ENCODE results near the gene AHDC1. TPM values are rescaled to one million over a fixed set of nuclear protein-coding genes. Genes with fewer than 3 reads are reported as not detected.
"Not testable (repeated sequence)": the region's sequence is repeated elsewhere in the genome, so short reads cannot be mapped to it uniquely, and the experiment has no call there.

The AHDC1 gene
- total RNA-seq, 1 experiment from 2014 or later, result 33.7 TPM

GRCh38 chr1:27628712-27629111 lies 24.8 kb upstream of the AHDC1 start (continued):
- TF ChIP-seq ZNF274 (IDR thresholded peaks at IDR 0.05; ENCODE audit: low read depth, low read length), result no peak
- no peak for TF ChIP-seq POLR2AphosphoS5 (IDR thresholded peaks at IDR 0.05; ENCODE audit: low read depth, low read length)
- no peak for TF ChIP-seq MAX (IDR thresholded peaks at IDR 0.05)
- no peak for TF ChIP-seq EZH2phosphoT487 (IDR thresholded peaks at IDR 0.05; ENCODE audit: borderline replicate concordance)

- RAD21 ChIA-PET (ENCODE audit: low non-redundant PET in 1 of 2, low total read pairs in 2 of 2, uncharacterized antibody in 2 of 2, unreplicated experiment in 2 of 2), result interaction anchor here in 1 of 2 experiments (0.6 kb wide), 1 partner anchor 22 kb away, joined by 4 read pairs; no protein-coding TSS in a partner anchor
- DNase-seq (ENCODE audit: low read depth, low spot score); H3K9me3 ChIP-seq (ENCODE audit: control insufficient read depth in 1 of 2, insufficient read depth in 1 of 2, low read depth in 1 of 2, low read length in 2 of 2); H3K27me3 ChIP-seq (ENCODE audit: insufficient read depth, low read length); H3K9ac ChIP-seq (ENCODE audit: low read length); H3K9me2 ChIP-seq (ENCODE audit: insufficient read depth); intact Hi-C loops (cut with micrococcal nuclease); H3K27ac ChIP-seq (ENCODE audit: low read depth, low read length); H3K4me1 ChIP-seq (ENCODE audit: control insufficient read depth in 1 of 2, insufficient read depth in 2 of 2, low read length in 2 of 2); ATAC-seq; H4K20me1 ChIP-seq (ENCODE audit: insufficient read depth); H3K4me2 ChIP-seq (ENCODE audit: low read length); BruUV-seq (replicated peaks); H3K79me2 ChIP-seq (ENCODE audit: insufficient read depth, low read length); H3K36me3 ChIP-seq (ENCODE audit: control insufficient read depth in 1 of 2, insufficient read depth in 2 of 2, low read length in 2 of 2); H2AFZ ChIP-seq (ENCODE audit: low read depth, low read length, poor library complexity, severe bottlenecking); H3K4me3 ChIP-seq (replicated peaks in 1 of 2; ENCODE audit: low read depth in 1 of 2, low read length in 2 of 2); POLR2A ChIA-PET: not testable (repeated sequence)
- CTCF ChIA-PET, result interaction anchor here (1.9 kb wide), 1 partner anchor 41 kb away, joined by 5 read pairs; no protein-coding TSS in a partner anchor
Observed at GRCh38 chr1:27627733-27628132, 23.8 kb upstream of the AHDC1 start.

- Histone ChIP-seq H2AFZ (ENCODE audit: low read depth, low read length, poor library complexity, severe bottlenecking) (no peak overlapping the region), H3K9me3 (ENCODE audit: control insufficient read depth in 1 of 2, insufficient read depth in 1 of 2, low read depth in 1 of 2, low read length in 2 of 2) (no peaks in the 10 kb centered on the region), H4K20me1 (ENCODE audit: insufficient read depth) (no peaks in the 10 kb centered on the region), H3K9ac (ENCODE audit: low read length) (no peak overlapping the region), H3K4me1 (ENCODE audit: control insufficient read depth in 1 of 2, insufficient read depth in 2 of 2, low read length in 2 of 2) (no peaks in the 10 kb centered on the region), H3K4me2 (ENCODE audit: low read length) (no peak overlapping the region), H3K4me3 (replicated peaks in 1 of 2; ENCODE audit: low read depth in 1 of 2, low read length in 2 of 2) (no peak overlapping the region), H3K9me2 (ENCODE audit: insufficient read depth) (no peaks in the 10 kb centered on the region), H3K27me3 (ENCODE audit: insufficient read depth, low read length) (no peaks in the 10 kb centered on the region), H3K36me3 (ENCODE audit: control insufficient read depth in 1 of 2, insufficient read depth in 2 of 2, low read length in 2 of 2) (no peaks in the 10 kb centered on the region), H3K79me2 (ENCODE audit: insufficient read depth, low read length) (no peaks in the 10 kb centered on the region), H3K27ac (ENCODE audit: low read depth, low read length) (no peak overlapping the region)
- intact Hi-C loops (cut with micrococcal nuclease), result no loop called here
- ChIA-PET CTCF (no interaction called here), RAD21 (ENCODE audit: low non-redundant PET in 1 of 2, low total read pairs in 2 of 2, uncharacterized antibody in 2 of 2, unreplicated experiment in 2 of 2) (no interaction called here), POLR2A (no interaction called here)
- no TSS peak for BruUV-seq (replicated peaks)
- no peak for ATAC-seq
- DNase-seq (ENCODE audit: low read depth, low spot score), result no peak
- no peak for TF ChIP-seq ZBTB33 (IDR thresholded peaks at IDR 0.05; ENCODE audit: extremely low read depth, insufficient replicate concordance, low read length)
- TF ChIP-seq POLR2AphosphoS5 (IDR thresholded peaks at IDR 0.05; ENCODE audit: low read depth, low read length), result no peak
- no peak for TF ChIP-seq ELF1 (IDR thresholded peaks at IDR 0.05; ENCODE audit: borderline replicate concordance, low read depth)
- TF ChIP-seq RAD21 (IDR thresholded peaks at IDR 0.05; ENCODE audit: low read depth), result no peak
- no peak for TF ChIP-seq MAX (IDR thresholded peaks at IDR 0.05)
- TF ChIP-seq EZH2 (IDR thresholded peaks at IDR 0.05), result no peak
- TF ChIP-seq EZH2phosphoT487 (IDR thresholded peaks at IDR 0.05; ENCODE audit: borderline replicate concordance), result no peak
Observed at GRCh38 chr1:27627061-27627460, 23.1 kb upstream of the AHDC1 start.

Measured in HCT116 (cell line).